Measurements from ENCODE around the gene HIVEP1.

Gene HIVEP1

GRCh38 chr6:12119085-12119588 lies 107.0 kb downstream of the HIVEP1 start:
- Mint-ChIP-seq H3K9me3 (no peaks in the 10 kb centered on the region), H3K27ac (no peak overlapping the region), H3K36me3 (ENCODE audit: low read depth) (peaks cover 29% of the 10 kb centered on the region), H3K4me1 (ENCODE audit: low read depth) (peaks cover 23% of the 10 kb centered on the region), H3K27me3 (no peaks in the 10 kb centered on the region), H3K4me3 (no peak overlapping the region)
- intact Hi-C loops (cut with micrococcal nuclease) = no loop called here

- Mint-ChIP-seq H3K27ac (no peak overlapping the region), H3K4me1 (ENCODE audit: low read depth) (peaks cover 13% of the 10 kb centered on the region), H3K36me3 (ENCODE audit: low read depth) (peaks cover 12% of the 10 kb centered on the region), H3K9me3 (no peaks in the 10 kb centered on the region), H3K27me3 (no peaks in the 10 kb centered on the region), H3K4me3 (no peak overlapping the region)
- intact Hi-C loops (cut with micrococcal nuclease) = no loop called here
Measured at GRCh38 chr6:12125396-12125795, 113.3 kb downstream of the HIVEP1 start.

- H3K27me3 Mint-ChIP-seq = no peaks in the 10 kb centered on the region
- H3K27ac Mint-ChIP-seq = no peak overlapping the region
- no peak overlapping the region for H3K4me3 Mint-ChIP-seq
- H3K4me1 Mint-ChIP-seq (ENCODE audit: low read depth) = peaks cover 13% of the 10 kb centered on the region
- intact Hi-C loops (cut with micrococcal nuclease) = no loop called here
- peaks cover 6% of the 10 kb centered on the region for H3K36me3 Mint-ChIP-seq (ENCODE audit: low read depth)
- H3K9me3 Mint-ChIP-seq = no peaks in the 10 kb centered on the region
Measured at GRCh38 chr6:12126051-12126450, 113.9 kb downstream of the HIVEP1 start.

- intact Hi-C loops (cut with micrococcal nuclease) = no loop called here
- Mint-ChIP-seq H3K27ac (no peak overlapping the region), H3K36me3 (ENCODE audit: low read depth) (no peaks in the 10 kb centered on the region), H3K4me3 (no peak overlapping the region), H3K27me3 (no peaks in the 10 kb centered on the region), H3K4me1 (ENCODE audit: low read depth) (peaks cover 22% of the 10 kb centered on the region), H3K9me3 (no peaks in the 10 kb centered on the region)
Measured at GRCh38 chr6:12129523-12129922, 117.4 kb downstream of the HIVEP1 start.

- H3K9me3 Mint-ChIP-seq = no peaks in the 10 kb centered on the region
- H3K27ac Mint-ChIP-seq = no peak overlapping the region
- intact Hi-C loops (cut with micrococcal nuclease) = no loop called here
- H3K27me3 Mint-ChIP-seq = no peaks in the 10 kb centered on the region
- H3K4me3 Mint-ChIP-seq = no peak overlapping the region
- peaks cover 17% of the 10 kb centered on the region for H3K4me1 Mint-ChIP-seq (ENCODE audit: low read depth)
- H3K36me3 Mint-ChIP-seq (ENCODE audit: low read depth) = peaks cover 6% of the 10 kb centered on the region
Measured at GRCh38 chr6:12132351-12133222, 120.5 kb downstream of the HIVEP1 start.

- Mint-ChIP-seq H3K27ac (no peak overlapping the region), H3K4me3 (no peak overlapping the region), H3K4me1 (ENCODE audit: low read depth) (peaks cover 9% of the 10 kb centered on the region), H3K9me3 (no peaks in the 10 kb centered on the region), H3K36me3 (ENCODE audit: low read depth) (peaks cover 18% of the 10 kb centered on the region), H3K27me3 (no peaks in the 10 kb centered on the region)
- intact Hi-C loops (cut with micrococcal nuclease) = no loop called here
Measured at GRCh38 chr6:12134581-12134980, 122.5 kb downstream of the HIVEP1 start.

GRCh38 chr6:12134991-12135390 lies 122.9 kb downstream of the HIVEP1 start:
- H3K9me3 Mint-ChIP-seq = no peaks in the 10 kb centered on the region
- H3K4me1 Mint-ChIP-seq (ENCODE audit: low read depth) = peaks cover 9% of the 10 kb centered on the region
- H3K27ac Mint-ChIP-seq = no peak overlapping the region
- no peak overlapping the region for H3K4me3 Mint-ChIP-seq
- H3K36me3 Mint-ChIP-seq (ENCODE audit: low read depth) = peaks cover 22% of the 10 kb centered on the region
- H3K27me3 Mint-ChIP-seq = no peaks in the 10 kb centered on the region
- intact Hi-C loops (cut with micrococcal nuclease) = no loop called here

GRCh38 chr6:12136905-12137304 lies 124.8 kb downstream of the HIVEP1 start:
- H3K27me3 Mint-ChIP-seq = peaks cover 1% of the 10 kb centered on the region
- intact Hi-C loops (cut with micrococcal nuclease) = no loop called here
- H3K27ac Mint-ChIP-seq = no peak overlapping the region
- H3K36me3 Mint-ChIP-seq (ENCODE audit: low read depth) = peaks cover 31% of the 10 kb centered on the region
- H3K4me3 Mint-ChIP-seq = no peak overlapping the region
- H3K9me3 Mint-ChIP-seq = no peaks in the 10 kb centered on the region
- peaks cover 7% of the 10 kb centered on the region for H3K4me1 Mint-ChIP-seq (ENCODE audit: low read depth)

- H3K27ac Mint-ChIP-seq = no peak overlapping the region
- peaks cover 1% of the 10 kb centered on the region for H3K4me1 Mint-ChIP-seq (ENCODE audit: low read depth)
- peaks cover 1% of the 10 kb centered on the region for H3K27me3 Mint-ChIP-seq
- no peaks in the 10 kb centered on the region for H3K9me3 Mint-ChIP-seq
- intact Hi-C loops (cut with micrococcal nuclease) = no loop called here
- no peak overlapping the region for H3K4me3 Mint-ChIP-seq
- peaks cover 31% of the 10 kb centered on the region for H3K36me3 Mint-ChIP-seq (ENCODE audit: low read depth)
Measured at GRCh38 chr6:12137480-12137879, 125.4 kb downstream of the HIVEP1 start.

- Mint-ChIP-seq H3K4me1 (ENCODE audit: low read depth) (no peaks in the 10 kb centered on the region), H3K36me3 (ENCODE audit: low read depth) (peaks cover 31% of the 10 kb centered on the region), H3K4me3 (no peak overlapping the region), H3K27ac (peak overlapping the region; percentile 64), H3K9me3 (no peaks in the 10 kb centered on the region), H3K27me3 (peaks cover 1% of the 10 kb centered on the region)
- intact Hi-C loops (cut with micrococcal nuclease) = no loop called here
Measured at GRCh38 chr6:12138381-12138780, 126.3 kb downstream of the HIVEP1 start.

GRCh38 chr6:12138936-12139335 lies 126.8 kb downstream of the HIVEP1 start:
- no peak overlapping the region for H3K4me3 Mint-ChIP-seq
- intact Hi-C loops (cut with micrococcal nuclease) = no loop called here

GRCh38 chr6:12147557-12148316 lies 135.6 kb downstream of the HIVEP1 start:
- intact Hi-C loops (cut with micrococcal nuclease) = loop anchor here (10.0 kb wide), 1 partner anchor 493 kb away; no protein-coding TSS in a partner anchor

More at GRCh38 chr6:12138936-12139335, 126.8 kb downstream of the HIVEP1 start:
- H3K9me3 Mint-ChIP-seq = no peaks in the 10 kb centered on the region
- peaks cover 31% of the 10 kb centered on the region for H3K36me3 Mint-ChIP-seq (ENCODE audit: low read depth)
- H3K27me3 Mint-ChIP-seq = peaks cover 1% of the 10 kb centered on the region
- H3K27ac Mint-ChIP-seq = peak overlapping the region; percentile 64
- H3K4me1 Mint-ChIP-seq (ENCODE audit: low read depth) = no peaks in the 10 kb centered on the region

GRCh38 chr6:12148317-12148801 lies 136.2 kb downstream of the HIVEP1 start:
- no peaks in the 10 kb centered on the region for H3K4me1 Mint-ChIP-seq (ENCODE audit: low read depth)
- no peak overlapping the region for H3K27ac Mint-ChIP-seq
- no peaks in the 10 kb centered on the region for H3K36me3 Mint-ChIP-seq (ENCODE audit: low read depth)
- no peak overlapping the region for H3K4me3 Mint-ChIP-seq
- H3K9me3 Mint-ChIP-seq = no peaks in the 10 kb centered on the region
- intact Hi-C loops (cut with micrococcal nuclease) = loop anchor here (10.0 kb wide), 1 partner anchor 494 kb away; no protein-coding TSS in a partner anchor
- H3K27me3 Mint-ChIP-seq = no peaks in the 10 kb centered on the region

More at GRCh38 chr6:12147557-12148316, 135.6 kb downstream of the HIVEP1 start:
- Mint-ChIP-seq H3K4me1 (ENCODE audit: low read depth) (no peaks in the 10 kb centered on the region), H3K27ac (no peak overlapping the region), H3K27me3 (no peaks in the 10 kb centered on the region), H3K36me3 (ENCODE audit: low read depth) (no peaks in the 10 kb centered on the region), H3K4me3 (no peak overlapping the region), H3K9me3 (no peaks in the 10 kb centered on the region)

GRCh38 chr6:12148841-12149240 lies 136.7 kb downstream of the HIVEP1 start:
- H3K36me3 Mint-ChIP-seq (ENCODE audit: low read depth) = no peaks in the 10 kb centered on the region
- H3K27ac Mint-ChIP-seq = no peak overlapping the region
- no peak overlapping the region for H3K4me3 Mint-ChIP-seq
- no peaks in the 10 kb centered on the region for H3K4me1 Mint-ChIP-seq (ENCODE audit: low read depth)
- H3K9me3 Mint-ChIP-seq = no peaks in the 10 kb centered on the region
- intact Hi-C loops (cut with micrococcal nuclease) = loop anchor here (10.0 kb wide), 1 partner anchor 494 kb away; no protein-coding TSS in a partner anchor
- H3K27me3 Mint-ChIP-seq = no peaks in the 10 kb centered on the region
